Natural killer cell (primary cell): ENCODE measurements around the gene DIAPH2. TPM values are rescaled to one million over a fixed set of nuclear protein-coding genes. Genes with fewer than 3 reads are reported as not detected.

Experiments used
- ATAC-seq, 3 donors: fragments of 150-1000 bp in 2 of 3; fragments of 200-7000 bp in 1 of 3; cut with Tn5 transposase; 1 replicate in 1 of 3; 2 replicates in 2 of 3; pipeline ENCODE4 v1.10.0; 2021; ENCODE audit warnings: mild to moderate bottlenecking in 2 of 3, moderate library complexity in 2 of 3
- DNase-seq, 2 donors: peaks; one replicate each; pipeline versions ENCODE4 v3.0.0 to v3.0.0-alpha.2; 2013 to 2021; ENCODE audit warnings: mixed read lengths in 1 of 2
- H3K27ac ChIP-seq: one replicate; pipeline ENCODE4 v1.5.1; 2013; ENCODE audit warnings: mild to moderate bottlenecking, low read length
- H3K27me3 ChIP-seq: one replicate; pipeline ENCODE4 v1.6.1; 2013; ENCODE audit warnings: low read length; ENCODE audit not compliant: control insufficient read depth, insufficient read depth
- H3K36me3 ChIP-seq: one replicate; pipeline ENCODE4 v1.6.1; 2013; ENCODE audit warnings: low read length; ENCODE audit not compliant: control insufficient read depth, insufficient read depth
- H3K4me1 ChIP-seq: one replicate; pipeline ENCODE4 v1.6.1; 2013; ENCODE audit warnings: low read length; ENCODE audit not compliant: control insufficient read depth, insufficient read depth
- H3K4me3 ChIP-seq: one replicate; pipeline ENCODE4 v1.5.1; 2013; ENCODE audit warnings: low read length
- H3K9me3 ChIP-seq: one replicate; pipeline ENCODE4 v1.6.1; 2013; ENCODE audit warnings: low read length; ENCODE audit not compliant: control insufficient read depth, insufficient read depth
- H3K27ac Mint-ChIP-seq, 2 donors: one replicate each; pipeline ENCODE4 v1.8.0; 2022; ENCODE audit warnings: mild to moderate bottlenecking in 2 of 2, mixed read lengths in 2 of 2, moderate library complexity in 1 of 2
- H3K27me3 Mint-ChIP-seq, 2 donors: one replicate each; pipeline ENCODE4 v1.8.0; 2022; ENCODE audit warnings: low read depth in 2 of 2, mixed read lengths in 2 of 2
- H3K36me3 Mint-ChIP-seq: one replicate; pipeline ENCODE4 v1.8.0; 2022; ENCODE audit warnings: mixed read lengths
- H3K4me1 Mint-ChIP-seq, 2 donors: one replicate each; pipeline ENCODE4 v1.8.0; 2022; ENCODE audit warnings: mixed read lengths in 2 of 2
- H3K4me3 Mint-ChIP-seq: one replicate; pipeline ENCODE4 v1.8.0; 2022; ENCODE audit warnings: mild to moderate bottlenecking, moderate library complexity, mixed read lengths
- H3K9me3 Mint-ChIP-seq, 2 donors: one replicate each; pipeline ENCODE4 v1.8.0; 2022; ENCODE audit warnings: mixed read lengths in 2 of 2
- whole genome bisulfite sequencing: methylation state at CpG from one replicate; pipeline ENCODE4 v1.1.7; 2013; ENCODE audit warnings: missing lambda C conversion rate; ENCODE audit not compliant: insufficient coverage; 5-methylcytosine and 5-hydroxymethylcytosine counted together
- intact Hi-C: fragments of 100-400 bp; cut with micrococcal nuclease; formaldehyde crosslinking; loops from one replicate; pipeline ENCODE4 v1.14.2; 2022
- total RNA-seq, 4 donors: library from RNA; stranded (reverse); fragments of 120-200 nt in 1 of 4; gene quantifications; one replicate each; pipeline versions ENCODE4 v1.2.3 to v1.2.4, GENCODE V29; 2013 to 2022
- TF ChIP-seq, protein P1 (sequence below): fragments of 200-600 bp; IDR thresholded peaks from one replicate; pipeline ENCODE4 v1.8.0; 2022; ENCODE audit warnings: antibody characterized with exemption

DIAPH2 gene
- total RNA-seq, 3 donors from 2014 or later (not counting 1 experiment from before 2014, with no cell fraction given), result 17.0 to 18.2 (median 17.0) TPM

DNA sequence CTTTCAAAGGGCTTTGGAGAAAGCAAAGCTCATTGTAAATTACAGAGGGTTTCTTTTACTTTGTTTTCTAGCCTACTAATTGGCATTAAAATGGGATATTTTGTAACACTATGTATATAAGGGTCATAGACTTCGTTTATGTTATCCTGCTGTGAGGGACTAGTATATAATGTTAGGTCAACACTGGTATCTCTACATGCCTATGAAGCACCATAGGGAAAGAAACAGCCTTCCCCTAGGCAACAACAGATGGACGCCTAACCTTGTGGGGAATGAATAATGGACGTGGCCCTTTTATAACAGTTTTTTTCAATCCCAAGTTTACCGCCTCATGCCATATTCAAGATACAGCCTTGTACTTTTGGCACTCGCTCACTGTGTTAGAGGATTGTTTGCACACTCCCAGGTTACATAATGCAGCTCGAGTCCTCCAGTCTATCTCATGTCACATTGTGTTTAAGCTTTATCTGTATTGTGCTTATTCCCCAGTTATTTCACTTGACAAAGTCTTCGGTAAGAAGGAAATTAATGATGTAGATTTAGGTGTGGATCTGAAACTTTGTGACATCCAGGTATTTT is 910.1 kb downstream of the DIAPH2 start:
- DNase-seq, result no peak
- no CpG with 5 or more reads among the region's 7 CpGs for WGBS
- Mint-ChIP-seq H3K4me1 (peaks cover 8 to 21% of the 10 kb centered on the region in 2 donors), H3K36me3 (no peaks in the 10 kb centered on the region), H3K4me3 (no peak overlapping the region), H3K27me3 (peaks cover 0 to 5% of the 10 kb centered on the region in 2 donors), H3K27ac (no peak overlapping the region), H3K9me3 (no peaks in the 10 kb centered on the region)
- no peak for ATAC-seq
- no peak overlapping the region for H3K27ac ChIP-seq
- H3K27me3 ChIP-seq, result no peaks in the 10 kb centered on the region
- H3K9me3 ChIP-seq, result no peaks in the 10 kb centered on the region
- TF ChIP-seq, protein P1, sequence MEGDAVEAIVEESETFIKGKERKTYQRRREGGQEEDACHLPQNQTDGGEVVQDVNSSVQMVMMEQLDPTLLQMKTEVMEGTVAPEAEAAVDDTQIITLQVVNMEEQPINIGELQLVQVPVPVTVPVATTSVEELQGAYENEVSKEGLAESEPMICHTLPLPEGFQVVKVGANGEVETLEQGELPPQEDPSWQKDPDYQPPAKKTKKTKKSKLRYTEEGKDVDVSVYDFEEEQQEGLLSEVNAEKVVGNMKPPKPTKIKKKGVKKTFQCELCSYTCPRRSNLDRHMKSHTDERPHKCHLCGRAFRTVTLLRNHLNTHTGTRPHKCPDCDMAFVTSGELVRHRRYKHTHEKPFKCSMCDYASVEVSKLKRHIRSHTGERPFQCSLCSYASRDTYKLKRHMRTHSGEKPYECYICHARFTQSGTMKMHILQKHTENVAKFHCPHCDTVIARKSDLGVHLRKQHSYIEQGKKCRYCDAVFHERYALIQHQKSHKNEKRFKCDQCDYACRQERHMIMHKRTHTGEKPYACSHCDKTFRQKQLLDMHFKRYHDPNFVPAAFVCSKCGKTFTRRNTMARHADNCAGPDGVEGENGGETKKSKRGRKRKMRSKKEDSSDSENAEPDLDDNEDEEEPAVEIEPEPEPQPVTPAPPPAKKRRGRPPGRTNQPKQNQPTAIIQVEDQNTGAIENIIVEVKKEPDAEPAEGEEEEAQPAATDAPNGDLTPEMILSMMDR, result no peak
- H3K4me1 ChIP-seq, result no peaks in the 10 kb centered on the region
- H3K36me3 ChIP-seq, result no peaks in the 10 kb centered on the region
- intact Hi-C loops, result no loop called here
- H3K4me3 ChIP-seq, result no peak overlapping the region

DNA sequence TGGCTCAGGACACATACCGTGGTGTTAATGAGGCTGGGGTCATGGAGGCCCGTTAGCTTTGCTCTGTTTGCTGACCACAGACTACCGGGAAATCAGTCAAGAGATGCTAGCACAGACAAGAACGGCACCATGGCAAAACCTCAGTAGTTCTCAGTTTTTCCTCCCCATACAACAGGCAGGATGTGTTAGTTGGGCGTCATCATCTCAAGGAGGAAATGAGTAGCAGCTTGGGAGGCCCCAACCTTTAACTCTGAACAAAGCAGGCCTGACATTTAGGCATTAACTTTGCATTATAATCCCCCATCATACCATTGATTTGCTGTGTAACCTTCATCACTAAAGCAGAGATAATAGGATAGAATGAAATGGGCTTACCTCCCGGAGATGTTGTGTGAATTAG is 913.3 kb downstream of the DIAPH2 start:
- peak in 1 of 2 donors; percentile 2 for DNase-seq
- H3K4me1 ChIP-seq, result no peaks in the 10 kb centered on the region
- Mint-ChIP-seq H3K4me1 (peaks cover 8 to 21% of the 10 kb centered on the region in 2 donors), H3K27me3 (peaks cover 0 to 5% of the 10 kb centered on the region in 2 donors), H3K27ac (peak overlapping the region; percentile 82 to 90), H3K9me3 (no peaks in the 10 kb centered on the region), H3K36me3 (no peaks in the 10 kb centered on the region), H3K4me3 (peak overlapping the region; percentile 17)
- TF ChIP-seq, protein P1, result no peak
- H3K9me3 ChIP-seq, result no peaks in the 10 kb centered on the region
- H3K4me3 ChIP-seq, result no peak overlapping the region
- H3K36me3 ChIP-seq, result no peaks in the 10 kb centered on the region
- 18% methylated on average over 4 of the region's 6 CpGs for WGBS
- peak; percentile 54 to 87 (median 76) for ATAC-seq
- no peaks in the 10 kb centered on the region for H3K27me3 ChIP-seq
- H3K27ac ChIP-seq, result peak overlapping the region; percentile 19
- intact Hi-C loops, result no loop called here

DNA sequence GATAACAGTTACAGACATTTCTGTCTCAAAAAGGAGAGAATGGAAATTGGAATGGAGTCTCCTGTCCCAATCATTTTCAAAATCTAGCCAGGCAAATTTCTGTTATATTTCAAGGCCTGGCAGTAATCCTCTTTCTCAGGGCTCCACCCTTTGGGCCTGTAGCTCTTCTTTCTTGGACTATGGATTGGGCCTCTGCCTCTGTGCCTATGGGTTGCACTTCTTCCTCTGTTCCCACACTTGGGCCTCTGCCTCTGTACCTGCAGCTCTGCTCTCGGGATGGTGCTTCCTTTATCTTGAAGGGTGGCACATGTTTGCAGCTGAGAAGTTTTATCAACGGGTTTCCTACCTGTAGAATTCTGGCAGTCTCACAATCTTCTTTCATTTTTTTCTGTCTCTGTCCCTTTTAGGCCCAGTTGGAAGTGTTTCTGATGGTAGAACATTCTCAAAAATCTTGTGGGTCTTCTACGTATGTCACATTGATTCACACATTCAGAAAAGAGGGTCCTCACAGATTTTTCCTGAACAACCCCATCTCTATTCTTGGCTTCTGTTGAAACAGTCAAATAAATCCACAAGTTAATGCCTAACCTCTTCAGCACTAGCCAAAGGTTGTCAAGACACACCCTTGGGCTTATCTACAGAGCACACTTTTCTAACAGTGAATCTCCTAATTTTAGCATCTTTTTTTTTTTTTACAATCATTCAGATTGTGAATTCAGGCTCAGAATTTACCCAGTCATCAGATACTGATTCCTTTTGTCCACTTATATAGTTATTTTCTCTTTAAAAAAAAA is 918.0 kb downstream of the DIAPH2 start:
- Mint-ChIP-seq H3K9me3 (no peaks in the 10 kb centered on the region), H3K4me1 (peaks cover 7 to 19% of the 10 kb centered on the region in 2 donors), H3K36me3 (no peaks in the 10 kb centered on the region), H3K4me3 (no peak overlapping the region), H3K27me3 (peaks cover 0 to 5% of the 10 kb centered on the region in 2 donors), H3K27ac (no peak overlapping the region)
- H3K36me3 ChIP-seq, result no peaks in the 10 kb centered on the region
- H3K4me1 ChIP-seq, result no peaks in the 10 kb centered on the region
- TF ChIP-seq, protein P1, result no peak
- 78% methylated on average over 3 of the region's 3 CpGs for WGBS
- H3K27me3 ChIP-seq, result no peaks in the 10 kb centered on the region
- H3K27ac ChIP-seq, result no peak overlapping the region
- DNase-seq, result no peak
- no peak for ATAC-seq
- no peaks in the 10 kb centered on the region for H3K9me3 ChIP-seq
- intact Hi-C loops, result no loop called here
- no peak overlapping the region for H3K4me3 ChIP-seq
